ENCODE measurements around the gene USP11. TPM values are rescaled to one million over a fixed set of nuclear protein-coding genes. Genes with fewer than 3 reads are reported as not detected.

Gene USP11
- total and polyA plus RNA-seq, 2 experiments from 2014 or later, result 64.2 to 65.1 TPM

DNA sequence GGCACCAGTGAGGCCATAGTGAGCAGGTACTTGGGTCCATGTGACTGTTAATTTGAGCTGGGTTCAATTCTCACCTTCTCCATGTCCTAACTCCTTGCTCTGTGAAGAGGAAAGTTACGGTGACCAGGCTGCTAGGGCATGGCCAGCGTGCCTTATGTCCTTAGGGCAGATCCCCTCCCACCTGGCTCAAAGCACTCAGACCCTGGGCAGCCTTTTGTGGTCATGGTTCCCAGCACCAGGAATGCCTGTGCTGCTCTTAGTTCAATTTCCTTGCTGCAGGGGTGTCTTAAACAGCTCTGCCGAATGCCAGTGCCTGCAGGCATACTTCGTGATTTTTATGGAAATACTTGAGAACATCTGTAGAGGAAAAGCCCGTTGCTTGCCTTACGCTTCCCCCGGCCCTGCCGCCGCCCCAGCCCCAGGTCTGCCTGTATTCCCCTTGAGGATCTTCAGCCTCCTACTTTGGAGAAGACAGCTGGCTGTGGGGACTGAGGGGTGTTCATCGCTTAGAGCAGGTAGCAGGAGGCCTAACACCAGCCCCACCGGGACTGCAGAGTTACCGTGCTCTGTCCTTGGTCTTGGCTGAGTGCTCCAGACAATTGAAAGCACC, 17.4 kb upstream of the USP11 start:
- H3K27ac Mint-ChIP-seq, result no peak overlapping the region
- H3K4me3 Mint-ChIP-seq, result no peak overlapping the region
- no peak overlapping the region for H3K4me2 ChIP-seq
- H3K79me2 ChIP-seq (replicated peaks; ENCODE audit: insufficient read depth), result peaks cover 18% of the 10 kb centered on the region
- ATAC-seq (no peak), DNase-seq (ENCODE audit: low spot score) (no peak)
- no peak overlapping the region for H2AFZ ChIP-seq
- peaks cover 21% of the 10 kb centered on the region for H3K27me3 Mint-ChIP-seq (ENCODE audit: insufficient read depth, low read depth, poor library complexity)
- peaks cover 67% of the 10 kb centered on the region for H3K36me3 Mint-ChIP-seq (ENCODE audit: low read depth)
- H3K4me1 Mint-ChIP-seq, result peaks cover 25% of the 10 kb centered on the region
- no peaks in the 10 kb centered on the region for H3K9me2 ChIP-seq (ENCODE audit: insufficient read depth)
- H3K36me3 ChIP-seq (ENCODE audit: insufficient read depth), result peaks cover 29% of the 10 kb centered on the region
- no peaks in the 10 kb centered on the region for H3K4me1 ChIP-seq (ENCODE audit: insufficient read depth)
- no peak overlapping the region for H3K4me3 ChIP-seq
- H4K20me1 ChIP-seq (replicated peaks; ENCODE audit: insufficient read depth), result peaks cover 4% of the 10 kb centered on the region; the same call in 1 of the 2 replicates
- peak; percentile 10; the same call in 1 of the 2 replicates for TF ChIP-seq POLR2AphosphoS5 (IDR thresholded peaks at IDR 0.05; ENCODE audit: low read depth)
- TF ChIP-seq, protein P1, sequence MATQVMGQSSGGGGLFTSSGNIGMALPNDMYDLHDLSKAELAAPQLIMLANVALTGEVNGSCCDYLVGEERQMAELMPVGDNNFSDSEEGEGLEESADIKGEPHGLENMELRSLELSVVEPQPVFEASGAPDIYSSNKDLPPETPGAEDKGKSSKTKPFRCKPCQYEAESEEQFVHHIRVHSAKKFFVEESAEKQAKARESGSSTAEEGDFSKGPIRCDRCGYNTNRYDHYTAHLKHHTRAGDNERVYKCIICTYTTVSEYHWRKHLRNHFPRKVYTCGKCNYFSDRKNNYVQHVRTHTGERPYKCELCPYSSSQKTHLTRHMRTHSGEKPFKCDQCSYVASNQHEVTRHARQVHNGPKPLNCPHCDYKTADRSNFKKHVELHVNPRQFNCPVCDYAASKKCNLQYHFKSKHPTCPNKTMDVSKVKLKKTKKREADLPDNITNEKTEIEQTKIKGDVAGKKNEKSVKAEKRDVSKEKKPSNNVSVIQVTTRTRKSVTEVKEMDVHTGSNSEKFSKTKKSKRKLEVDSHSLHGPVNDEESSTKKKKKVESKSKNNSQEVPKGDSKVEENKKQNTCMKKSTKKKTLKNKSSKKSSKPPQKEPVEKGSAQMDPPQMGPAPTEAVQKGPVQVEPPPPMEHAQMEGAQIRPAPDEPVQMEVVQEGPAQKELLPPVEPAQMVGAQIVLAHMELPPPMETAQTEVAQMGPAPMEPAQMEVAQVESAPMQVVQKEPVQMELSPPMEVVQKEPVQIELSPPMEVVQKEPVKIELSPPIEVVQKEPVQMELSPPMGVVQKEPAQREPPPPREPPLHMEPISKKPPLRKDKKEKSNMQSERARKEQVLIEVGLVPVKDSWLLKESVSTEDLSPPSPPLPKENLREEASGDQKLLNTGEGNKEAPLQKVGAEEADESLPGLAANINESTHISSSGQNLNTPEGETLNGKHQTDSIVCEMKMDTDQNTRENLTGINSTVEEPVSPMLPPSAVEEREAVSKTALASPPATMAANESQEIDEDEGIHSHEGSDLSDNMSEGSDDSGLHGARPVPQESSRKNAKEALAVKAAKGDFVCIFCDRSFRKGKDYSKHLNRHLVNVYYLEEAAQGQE (IDR thresholded peaks at IDR 0.05; ENCODE audit: unreplicated experiment), result no peak
- H3K27me3 ChIP-seq (ENCODE audit: insufficient read depth), result no peaks in the 10 kb centered on the region
- no peaks in the 10 kb centered on the region for H3K9me3 Mint-ChIP-seq
- H3F3A ChIP-seq (replicated peaks; ENCODE audit: low read depth), result peaks cover 7% of the 10 kb centered on the region
- H3K27ac ChIP-seq (ENCODE audit: low read depth), result peak overlapping the region; percentile 84; the same call in 1 of the 2 replicates

DNA sequence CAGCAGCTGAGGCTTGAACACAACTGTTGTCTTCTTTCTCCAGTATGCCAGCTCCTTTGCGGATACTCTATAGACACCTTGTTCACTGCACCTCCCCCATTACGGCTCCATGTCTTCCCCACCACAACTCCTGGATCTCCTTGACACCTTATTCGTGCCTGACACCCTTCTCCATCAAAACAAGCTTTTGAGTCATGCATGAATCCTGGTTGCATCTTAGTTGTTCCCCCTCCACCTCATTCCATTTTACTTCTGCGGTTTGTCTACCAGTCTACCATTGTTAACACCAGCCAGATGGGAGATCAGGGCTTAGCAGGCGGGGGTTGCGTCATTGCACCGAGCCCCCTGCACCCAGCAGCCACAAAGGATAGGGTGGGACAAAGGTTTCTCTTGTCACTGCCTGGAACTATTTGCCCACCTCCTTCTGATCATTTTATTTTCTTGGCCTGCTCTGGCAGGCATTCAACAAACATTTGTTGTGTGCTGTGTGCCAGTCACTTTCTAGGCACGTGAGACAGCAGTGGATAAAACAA, 16.4 kb upstream of the USP11 start:
- Histone ChIP-seq H3F3A (replicated peaks; ENCODE audit: low read depth) (peaks cover 7% of the 10 kb centered on the region), H3K4me1 (ENCODE audit: insufficient read depth) (no peaks in the 10 kb centered on the region), H3K4me2 (0 out of 2 replicates have a peak overlapping the region, but pooled peaks have one; percentile 17), H3K4me3 (peak overlapping the region; percentile 37; the same call in 1 of the 2 replicates), H4K20me1 (replicated peaks; ENCODE audit: insufficient read depth) (peaks cover 4% of the 10 kb centered on the region; the same call in 1 of the 2 replicates), H3K27me3 (ENCODE audit: insufficient read depth) (no peaks in the 10 kb centered on the region), H3K79me2 (replicated peaks; ENCODE audit: insufficient read depth) (peaks cover 29% of the 10 kb centered on the region), H3K9me2 (ENCODE audit: insufficient read depth) (no peaks in the 10 kb centered on the region), H3K36me3 (ENCODE audit: insufficient read depth) (peaks cover 21% of the 10 kb centered on the region), H2AFZ (no peak overlapping the region), H3K27ac (ENCODE audit: low read depth) (peak overlapping the region; percentile 84)
- no peak for DNase-seq (ENCODE audit: low spot score)
- Mint-ChIP-seq H3K4me3 (peak overlapping the region; percentile 92; the same call in 1 of the 3 replicates), H3K9me3 (no peaks in the 10 kb centered on the region), H3K36me3 (ENCODE audit: low read depth) (peaks cover 56% of the 10 kb centered on the region), H3K27me3 (ENCODE audit: insufficient read depth, low read depth, poor library complexity) (peaks cover 22% of the 10 kb centered on the region), H3K27ac (peak overlapping the region; percentile 95), H3K4me1 (peaks cover 31% of the 10 kb centered on the region)
- no peak for ATAC-seq
- TF ChIP-seq, protein P2, sequence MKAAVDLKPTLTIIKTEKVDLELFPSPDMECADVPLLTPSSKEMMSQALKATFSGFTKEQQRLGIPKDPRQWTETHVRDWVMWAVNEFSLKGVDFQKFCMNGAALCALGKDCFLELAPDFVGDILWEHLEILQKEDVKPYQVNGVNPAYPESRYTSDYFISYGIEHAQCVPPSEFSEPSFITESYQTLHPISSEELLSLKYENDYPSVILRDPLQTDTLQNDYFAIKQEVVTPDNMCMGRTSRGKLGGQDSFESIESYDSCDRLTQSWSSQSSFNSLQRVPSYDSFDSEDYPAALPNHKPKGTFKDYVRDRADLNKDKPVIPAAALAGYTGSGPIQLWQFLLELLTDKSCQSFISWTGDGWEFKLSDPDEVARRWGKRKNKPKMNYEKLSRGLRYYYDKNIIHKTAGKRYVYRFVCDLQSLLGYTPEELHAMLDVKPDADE (IDR thresholded peaks at IDR 0.05), result no peak
- TF ChIP-seq, protein P3, sequence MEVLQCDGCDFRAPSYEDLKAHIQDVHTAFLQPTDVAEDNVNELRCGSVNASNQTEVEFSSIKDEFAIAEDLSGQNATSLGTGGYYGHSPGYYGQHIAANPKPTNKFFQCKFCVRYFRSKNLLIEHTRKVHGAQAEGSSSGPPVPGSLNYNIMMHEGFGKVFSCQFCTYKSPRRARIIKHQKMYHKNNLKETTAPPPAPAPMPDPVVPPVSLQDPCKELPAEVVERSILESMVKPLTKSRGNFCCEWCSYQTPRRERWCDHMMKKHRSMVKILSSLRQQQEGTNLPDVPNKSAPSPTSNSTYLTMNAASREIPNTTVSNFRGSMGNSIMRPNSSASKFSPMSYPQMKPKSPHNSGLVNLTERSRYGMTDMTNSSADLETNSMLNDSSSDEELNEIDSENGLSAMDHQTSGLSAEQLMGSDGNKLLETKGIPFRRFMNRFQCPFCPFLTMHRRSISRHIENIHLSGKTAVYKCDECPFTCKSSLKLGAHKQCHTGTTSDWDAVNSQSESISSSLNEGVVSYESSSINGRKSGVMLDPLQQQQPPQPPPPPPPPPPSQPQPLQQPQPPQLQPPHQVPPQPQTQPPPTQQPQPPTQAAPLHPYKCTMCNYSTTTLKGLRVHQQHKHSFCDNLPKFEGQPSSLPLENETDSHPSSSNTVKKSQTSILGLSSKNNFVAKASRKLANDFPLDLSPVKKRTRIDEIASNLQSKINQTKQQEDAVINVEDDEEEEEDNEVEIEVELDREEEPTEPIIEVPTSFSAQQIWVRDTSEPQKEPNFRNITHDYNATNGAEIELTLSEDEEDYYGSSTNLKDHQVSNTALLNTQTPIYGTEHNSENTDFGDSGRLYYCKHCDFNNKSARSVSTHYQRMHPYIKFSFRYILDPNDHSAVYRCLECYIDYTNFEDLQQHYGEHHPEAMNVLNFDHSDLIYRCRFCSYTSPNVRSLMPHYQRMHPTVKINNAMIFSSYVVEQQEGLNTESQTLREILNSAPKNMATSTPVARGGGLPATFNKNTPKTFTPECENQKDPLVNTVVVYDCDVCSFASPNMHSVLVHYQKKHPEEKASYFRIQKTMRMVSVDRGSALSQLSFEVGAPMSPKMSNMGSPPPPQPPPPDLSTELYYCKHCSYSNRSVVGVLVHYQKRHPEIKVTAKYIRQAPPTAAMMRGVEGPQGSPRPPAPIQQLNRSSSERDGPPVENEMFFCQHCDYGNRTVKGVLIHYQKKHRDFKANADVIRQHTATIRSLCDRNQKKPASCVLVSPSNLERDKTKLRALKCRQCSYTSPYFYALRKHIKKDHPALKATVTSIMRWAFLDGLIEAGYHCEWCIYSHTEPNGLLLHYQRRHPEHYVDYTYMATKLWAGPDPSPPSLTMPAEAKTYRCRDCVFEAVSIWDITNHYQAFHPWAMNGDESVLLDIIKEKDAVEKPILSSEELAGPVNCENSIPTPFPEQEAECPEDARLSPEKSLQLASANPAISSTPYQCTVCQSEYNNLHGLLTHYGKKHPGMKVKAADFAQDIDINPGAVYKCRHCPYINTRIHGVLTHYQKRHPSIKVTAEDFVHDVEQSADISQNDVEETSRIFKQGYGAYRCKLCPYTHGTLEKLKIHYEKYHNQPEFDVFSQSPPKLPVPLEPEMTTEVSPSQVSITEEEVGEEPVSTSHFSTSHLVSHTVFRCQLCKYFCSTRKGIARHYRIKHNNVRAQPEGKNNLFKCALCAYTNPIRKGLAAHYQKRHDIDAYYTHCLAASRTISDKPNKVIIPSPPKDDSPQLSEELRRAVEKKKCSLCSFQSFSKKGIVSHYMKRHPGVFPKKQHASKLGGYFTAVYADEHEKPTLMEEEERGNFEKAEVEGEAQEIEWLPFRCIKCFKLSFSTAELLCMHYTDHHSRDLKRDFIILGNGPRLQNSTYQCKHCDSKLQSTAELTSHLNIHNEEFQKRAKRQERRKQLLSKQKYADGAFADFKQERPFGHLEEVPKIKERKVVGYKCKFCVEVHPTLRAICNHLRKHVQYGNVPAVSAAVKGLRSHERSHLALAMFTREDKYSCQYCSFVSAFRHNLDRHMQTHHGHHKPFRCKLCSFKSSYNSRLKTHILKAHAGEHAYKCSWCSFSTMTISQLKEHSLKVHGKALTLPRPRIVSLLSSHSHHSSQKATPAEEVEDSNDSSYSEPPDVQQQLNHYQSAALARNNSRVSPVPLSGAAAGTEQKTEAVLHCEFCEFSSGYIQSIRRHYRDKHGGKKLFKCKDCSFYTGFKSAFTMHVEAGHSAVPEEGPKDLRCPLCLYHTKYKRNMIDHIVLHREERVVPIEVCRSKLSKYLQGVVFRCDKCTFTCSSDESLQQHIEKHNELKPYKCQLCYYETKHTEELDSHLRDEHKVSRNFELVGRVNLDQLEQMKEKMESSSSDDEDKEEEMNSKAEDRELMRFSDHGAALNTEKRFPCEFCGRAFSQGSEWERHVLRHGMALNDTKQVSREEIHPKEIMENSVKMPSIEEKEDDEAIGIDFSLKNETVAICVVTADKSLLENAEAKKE (CRISPR knock-in tag; IDR thresholded peaks at IDR 0.05), result no peak
- no peak for TF ChIP-seq EZH2phosphoT487 (IDR thresholded peaks at IDR 0.05; ENCODE audit: unreplicated experiment)
- no peak for TF ChIP-seq ZNF331 (CRISPR knock-in tag; IDR thresholded peaks at IDR 0.05; ENCODE audit: low read depth)
- TF ChIP-seq, protein P4, sequence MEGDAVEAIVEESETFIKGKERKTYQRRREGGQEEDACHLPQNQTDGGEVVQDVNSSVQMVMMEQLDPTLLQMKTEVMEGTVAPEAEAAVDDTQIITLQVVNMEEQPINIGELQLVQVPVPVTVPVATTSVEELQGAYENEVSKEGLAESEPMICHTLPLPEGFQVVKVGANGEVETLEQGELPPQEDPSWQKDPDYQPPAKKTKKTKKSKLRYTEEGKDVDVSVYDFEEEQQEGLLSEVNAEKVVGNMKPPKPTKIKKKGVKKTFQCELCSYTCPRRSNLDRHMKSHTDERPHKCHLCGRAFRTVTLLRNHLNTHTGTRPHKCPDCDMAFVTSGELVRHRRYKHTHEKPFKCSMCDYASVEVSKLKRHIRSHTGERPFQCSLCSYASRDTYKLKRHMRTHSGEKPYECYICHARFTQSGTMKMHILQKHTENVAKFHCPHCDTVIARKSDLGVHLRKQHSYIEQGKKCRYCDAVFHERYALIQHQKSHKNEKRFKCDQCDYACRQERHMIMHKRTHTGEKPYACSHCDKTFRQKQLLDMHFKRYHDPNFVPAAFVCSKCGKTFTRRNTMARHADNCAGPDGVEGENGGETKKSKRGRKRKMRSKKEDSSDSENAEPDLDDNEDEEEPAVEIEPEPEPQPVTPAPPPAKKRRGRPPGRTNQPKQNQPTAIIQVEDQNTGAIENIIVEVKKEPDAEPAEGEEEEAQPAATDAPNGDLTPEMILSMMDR (conservative IDR thresholded peaks at IDR 0.05; ENCODE audit: low read depth in 2 of 2), result no peak
